ENCODE data around the gene RAB40B.

Gene RAB40B

DNA sequence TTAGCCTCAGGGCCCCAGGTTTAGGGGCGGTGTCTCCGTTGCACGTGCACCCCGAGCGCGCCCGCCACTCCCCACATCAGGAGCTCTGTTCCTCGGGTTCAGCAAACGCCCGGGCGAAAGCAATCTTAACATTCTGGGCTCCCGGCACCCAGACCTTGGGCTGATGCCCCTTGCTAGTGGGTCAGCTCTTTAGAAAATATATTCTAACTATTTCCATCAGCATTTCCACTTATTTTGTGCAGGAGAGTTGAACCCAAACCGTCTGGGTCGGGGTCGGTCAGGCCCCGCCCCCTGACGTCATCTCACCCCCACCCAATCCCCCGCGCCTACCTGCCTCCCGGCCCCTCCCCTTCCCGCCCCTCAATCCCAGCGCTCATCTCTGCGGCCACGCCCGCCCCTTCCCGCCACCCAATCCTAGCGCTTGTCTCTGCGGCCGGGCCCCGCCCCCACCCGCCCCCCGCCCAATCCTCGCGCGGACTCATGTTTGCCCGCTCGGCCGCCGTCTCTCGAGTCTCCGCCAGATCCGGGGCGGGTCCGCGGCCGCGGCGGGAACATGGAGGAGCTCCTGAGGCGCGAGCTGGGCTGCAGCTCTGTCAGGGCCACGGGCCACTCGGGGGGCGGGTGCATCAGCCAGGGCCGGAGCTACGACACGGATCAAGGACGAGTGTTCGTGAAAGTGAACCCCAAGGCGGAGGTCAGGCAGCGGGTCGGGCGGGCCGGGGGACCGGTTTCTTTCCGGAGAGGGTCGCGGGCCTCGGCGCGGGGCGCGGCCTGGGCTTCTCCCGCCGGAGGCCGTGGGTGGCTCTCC lies 17.9 kb upstream of the RAB40B start, which contains the start of gene FN3KRP:
FN3KRP (plus strand) TSS at position 504 of the 808 bp plus-strand sequence; CDS start at position 554, 50 bp downstream.
- DNase-seq, result peak; percentile 72 to 76

DNA sequence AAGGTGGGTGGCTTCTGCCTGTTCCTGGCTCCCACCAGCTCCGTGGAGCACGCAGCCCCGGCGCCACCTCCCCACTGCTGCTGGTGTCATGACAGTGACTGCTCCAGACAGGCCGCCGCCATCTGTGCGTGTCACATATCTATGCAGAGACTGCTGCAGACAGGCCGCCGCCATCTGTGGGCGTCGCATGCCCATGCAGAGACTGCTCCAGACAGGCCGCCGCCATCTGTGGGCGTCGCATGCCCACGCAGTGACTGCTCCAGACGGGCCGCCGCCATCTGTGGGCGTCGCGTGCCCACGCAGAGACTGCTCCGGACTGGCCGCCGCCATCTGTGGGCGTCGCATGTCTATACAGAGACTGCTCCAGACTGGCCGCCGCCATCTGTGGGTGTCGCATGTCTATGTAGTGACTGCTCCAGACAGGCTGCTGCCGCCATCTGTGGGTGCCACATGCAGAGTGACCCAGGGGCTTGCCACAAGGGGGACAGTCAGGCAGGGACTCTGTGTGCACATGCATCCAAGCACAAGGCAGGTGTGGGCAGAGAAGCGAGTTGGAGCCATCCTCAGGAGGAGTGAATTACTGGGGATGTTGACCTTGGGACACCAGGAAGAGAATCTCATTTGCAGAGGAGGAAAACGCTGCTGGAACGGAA lies 14.7 kb upstream of the RAB40B start:
- DNase-seq, result no peak

DNA sequence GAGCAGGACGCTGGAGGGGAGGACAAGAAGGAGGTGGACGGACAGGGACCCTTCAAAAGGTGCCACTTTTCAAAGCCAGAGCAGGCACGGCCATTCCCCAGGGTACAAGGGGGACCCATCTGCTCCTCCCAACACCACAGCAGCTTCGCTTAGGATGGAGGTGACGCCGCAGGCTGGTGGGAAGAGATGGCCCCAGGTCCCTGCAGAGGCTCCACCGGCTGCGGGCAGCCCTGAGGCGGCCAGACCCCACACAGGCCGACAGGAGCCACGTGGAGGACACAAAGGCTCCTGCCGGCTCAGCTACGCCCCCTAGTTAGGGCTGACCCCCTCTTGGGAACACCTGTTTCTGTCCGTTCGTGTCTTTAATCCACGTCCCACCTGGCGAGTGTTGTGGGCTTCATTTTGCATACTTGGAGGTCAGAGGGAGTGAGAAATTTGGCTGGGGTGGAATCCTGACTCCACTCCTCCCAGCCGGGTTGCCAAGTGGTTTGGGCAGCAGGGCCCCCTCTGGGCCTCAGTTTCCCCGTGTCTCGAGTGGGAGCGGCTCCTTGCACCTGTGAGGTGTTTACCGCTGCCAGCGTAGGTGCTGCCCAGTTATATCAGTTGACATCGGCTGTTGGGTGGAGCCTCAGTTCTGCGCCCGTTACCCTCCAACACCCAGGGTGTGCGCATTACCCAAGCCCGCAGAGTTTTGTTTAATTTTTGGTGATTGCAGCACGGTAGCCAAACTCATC lies 12.2 kb upstream of the RAB40B start:
- DNase-seq, result no peak

DNA sequence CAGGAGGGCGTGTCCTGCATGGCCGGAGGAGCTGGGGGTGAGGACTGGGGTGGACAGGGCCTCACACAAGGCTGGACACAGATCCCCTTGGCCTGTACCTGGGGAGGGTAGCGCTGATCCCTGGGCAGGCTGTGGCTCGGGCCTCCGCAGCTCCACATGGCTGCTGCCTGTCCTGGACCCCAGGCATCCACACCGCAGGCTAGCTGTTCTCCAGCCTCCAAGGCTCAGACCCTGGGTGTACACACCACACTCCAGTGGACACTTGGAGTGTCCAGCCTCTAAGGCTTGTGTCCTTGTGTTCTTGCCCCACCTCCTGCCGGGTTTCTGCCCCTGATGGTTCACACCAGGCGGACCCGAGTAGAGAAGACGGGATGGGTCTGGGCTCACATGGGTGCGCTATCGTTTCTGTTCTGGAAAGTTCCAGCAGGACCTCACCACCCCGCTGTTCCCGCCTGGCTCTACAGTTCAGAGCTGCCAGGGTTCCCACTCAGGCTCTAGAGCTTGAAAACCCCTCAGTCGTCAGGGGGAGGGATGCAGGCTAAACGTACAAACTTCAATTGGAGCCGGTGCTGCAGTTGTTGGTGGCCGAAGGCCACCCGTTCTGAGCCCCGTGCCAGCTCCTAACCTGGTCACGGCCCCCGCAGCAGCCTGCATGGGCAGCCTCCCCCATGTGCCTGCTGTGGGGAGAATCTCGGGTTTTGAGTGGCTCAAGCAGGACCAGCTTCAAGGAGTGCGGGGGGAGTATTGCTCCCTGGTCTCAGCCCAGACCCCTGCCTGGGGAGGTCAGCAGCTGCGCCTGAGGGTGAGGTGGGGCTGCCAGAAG lies 11.4 kb upstream of the RAB40B start:
- DNase-seq, result no peak

DNA sequence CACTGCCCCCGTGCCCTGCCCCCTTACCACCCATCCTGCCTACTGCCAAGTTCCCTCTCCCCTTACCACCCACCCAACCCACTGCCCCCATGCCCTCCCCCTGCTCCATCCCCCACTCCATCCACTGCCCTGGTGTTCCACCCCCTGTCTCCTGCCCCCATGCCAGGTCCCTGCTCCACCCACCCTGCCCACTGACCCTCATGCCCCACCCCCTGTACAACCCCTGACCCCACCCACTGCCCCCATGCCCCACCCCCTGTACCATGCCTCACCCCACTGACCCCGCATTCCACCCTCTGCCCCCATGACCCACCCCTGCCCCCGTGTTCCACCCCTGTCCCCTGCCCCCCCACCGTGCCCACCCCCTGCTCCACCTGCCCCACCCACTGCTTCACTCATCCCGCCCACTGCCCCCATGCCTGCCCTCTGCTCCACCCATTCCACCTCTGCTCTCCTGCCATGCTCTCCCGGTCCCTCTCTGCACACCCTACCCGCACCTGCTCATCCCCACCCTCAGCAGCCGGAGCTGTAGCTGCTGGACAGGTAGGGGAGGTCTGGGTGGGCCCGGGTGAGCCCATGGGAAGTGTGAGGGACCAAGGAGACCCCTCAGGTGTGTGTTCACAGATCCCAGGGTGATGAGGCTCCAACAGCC lies 10.7 kb upstream of the RAB40B start:
- no peak for DNase-seq

DNA sequence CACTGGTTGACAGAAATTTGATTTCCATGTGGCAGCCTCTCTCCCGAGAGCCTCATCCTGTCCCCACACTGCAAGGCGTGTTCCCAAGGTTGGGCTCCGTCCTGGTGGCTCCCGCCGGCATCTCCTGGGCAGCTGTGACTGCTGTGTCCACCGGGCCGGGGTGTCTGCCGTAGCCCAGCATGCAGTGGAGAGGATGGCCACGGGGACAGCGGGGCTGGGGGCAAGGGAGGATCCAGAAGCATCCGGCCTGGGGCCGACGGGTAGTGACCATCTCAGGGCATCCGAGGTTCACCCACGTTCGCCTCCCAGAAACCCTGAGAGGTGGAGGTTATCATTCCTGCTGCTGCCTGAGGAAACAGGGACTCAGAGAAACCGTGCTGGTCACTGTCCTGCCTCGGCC lies 7.3 kb upstream of the RAB40B start:
- DNase-seq, result no peak

DNA sequence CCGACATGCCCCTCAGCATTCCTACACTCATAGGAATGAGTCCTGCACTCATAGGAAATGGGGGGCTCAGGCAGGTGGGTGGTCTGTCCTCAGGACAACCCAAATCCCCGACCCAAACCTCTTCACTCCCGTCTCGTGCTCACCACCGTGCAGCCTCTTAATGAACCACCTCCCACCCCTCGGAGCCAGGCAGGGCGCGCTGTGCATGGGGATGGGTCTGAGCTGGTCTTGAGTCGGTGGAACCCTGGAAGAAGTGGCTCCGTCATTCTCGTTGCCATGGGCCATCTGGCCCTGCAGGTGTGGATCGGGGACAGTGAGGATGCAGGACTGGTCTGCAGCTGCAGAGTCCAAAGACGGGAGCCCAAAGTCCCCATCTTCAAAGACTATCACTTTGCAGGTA lies 6.4 kb upstream of the RAB40B start:
- no peak for DNase-seq

DNA sequence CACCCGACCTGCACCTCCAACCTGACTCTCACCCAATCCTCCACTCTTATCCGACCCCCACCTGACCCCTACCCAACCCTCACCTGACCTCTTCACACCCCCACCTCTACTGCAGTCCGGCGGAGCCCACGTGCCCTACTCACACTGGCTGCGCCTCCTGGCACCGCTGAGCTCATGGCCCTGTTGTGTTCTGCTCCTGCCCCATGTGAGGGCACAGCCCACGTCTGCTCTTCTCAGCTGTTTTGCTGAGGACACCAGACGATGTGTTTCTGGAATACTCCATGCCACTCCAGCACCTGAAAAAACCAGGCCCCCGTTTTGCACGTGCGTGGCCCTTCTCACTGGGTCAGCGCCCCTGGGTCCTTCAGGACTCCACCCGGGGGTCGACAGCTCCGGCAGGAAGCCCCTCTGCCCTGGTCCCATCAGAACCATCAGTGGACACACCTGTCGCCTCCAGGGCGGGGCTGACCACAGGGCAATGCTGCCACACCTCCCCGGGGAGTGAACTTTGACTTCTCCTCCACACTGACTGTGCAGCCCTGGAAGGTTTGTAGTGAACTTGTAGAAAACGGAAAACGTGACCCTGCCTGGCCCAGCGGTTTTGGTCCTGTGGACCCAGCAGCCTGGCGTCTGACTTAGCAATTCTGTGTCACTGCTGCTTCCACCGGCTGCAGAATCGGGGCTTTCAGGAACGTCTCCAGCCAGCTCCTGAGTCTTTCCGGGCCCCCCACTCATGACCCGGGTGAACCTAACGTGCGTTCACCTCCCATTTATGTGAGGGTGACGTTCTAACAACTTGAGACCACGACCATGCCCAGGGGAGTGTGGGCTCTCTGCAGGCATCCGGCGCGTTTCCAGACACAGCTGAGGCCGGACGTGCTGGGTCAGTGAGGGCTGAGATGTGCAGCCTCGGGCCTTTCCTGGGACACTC lies 5.7 kb upstream of the RAB40B start:
- DNase-seq, result no peak

DNA sequence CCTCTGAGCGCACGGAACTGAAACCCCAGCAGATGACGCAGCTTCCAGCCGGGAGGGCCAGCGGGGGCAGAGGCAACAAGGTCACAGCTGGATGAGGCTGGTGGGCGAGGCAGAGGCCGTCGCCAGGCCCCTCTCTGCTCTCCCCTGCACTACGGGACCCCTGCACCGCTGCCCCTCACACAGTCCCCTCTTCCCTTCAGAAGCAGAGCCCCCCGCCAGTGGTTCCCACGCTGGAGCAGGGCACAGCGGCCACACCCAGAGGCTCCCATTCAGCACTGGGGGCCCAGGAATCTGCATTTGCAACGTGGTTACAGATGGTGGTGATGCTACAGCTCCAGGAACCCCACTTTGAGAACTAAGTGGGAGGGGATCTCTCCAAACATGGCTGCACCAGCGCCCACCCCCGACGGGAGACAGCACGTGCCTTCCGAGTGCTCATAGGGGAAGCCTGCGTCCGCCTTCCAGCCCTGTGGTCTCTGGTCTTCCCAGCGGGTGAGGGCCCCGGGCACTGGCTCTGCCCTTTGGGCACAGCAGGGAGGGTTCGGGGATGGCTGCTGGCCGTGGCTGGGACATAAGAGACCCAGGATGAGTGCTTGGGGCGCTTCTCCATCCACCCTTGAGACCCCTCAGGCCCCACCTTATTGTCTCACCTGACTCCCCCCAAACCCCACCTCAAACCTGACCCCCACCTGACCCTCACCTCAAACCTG lies 4.7 kb upstream of the RAB40B start:
- no peak for DNase-seq

DNA sequence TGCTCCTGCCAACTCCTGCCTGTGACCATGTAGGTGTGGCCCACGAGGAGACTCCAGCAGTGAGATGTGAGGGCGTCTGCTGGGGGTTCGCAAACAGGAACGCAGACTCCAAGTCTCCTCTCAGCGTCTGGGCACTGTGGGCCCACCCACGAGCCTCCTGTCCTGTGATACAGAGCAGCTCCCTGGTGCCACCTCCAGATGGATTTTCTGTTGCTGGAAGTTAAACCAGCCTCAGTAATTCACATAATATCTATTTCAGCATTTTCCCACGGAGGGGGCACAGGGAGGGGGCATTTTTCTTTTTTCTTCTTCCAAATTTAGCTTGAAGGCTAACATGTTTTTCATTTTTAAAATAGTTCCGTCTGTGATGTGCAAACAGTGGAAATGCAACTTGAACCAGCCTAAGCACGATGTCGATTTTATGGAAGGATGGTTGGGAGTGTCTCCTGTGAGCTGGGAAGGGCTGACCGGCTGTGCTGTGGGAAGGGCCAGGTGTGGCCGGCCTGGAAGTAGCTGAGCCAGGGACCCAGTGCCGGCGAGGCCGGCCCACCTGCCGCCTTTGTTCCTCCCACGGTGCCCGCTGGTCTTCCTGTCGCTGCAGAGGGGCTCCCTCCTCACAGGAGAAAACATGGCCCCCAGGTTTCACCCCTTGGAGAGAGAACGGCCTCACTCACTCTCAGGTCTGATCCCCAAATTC lies 3.9 kb upstream of the RAB40B start:
- no peak for DNase-seq

DNA sequence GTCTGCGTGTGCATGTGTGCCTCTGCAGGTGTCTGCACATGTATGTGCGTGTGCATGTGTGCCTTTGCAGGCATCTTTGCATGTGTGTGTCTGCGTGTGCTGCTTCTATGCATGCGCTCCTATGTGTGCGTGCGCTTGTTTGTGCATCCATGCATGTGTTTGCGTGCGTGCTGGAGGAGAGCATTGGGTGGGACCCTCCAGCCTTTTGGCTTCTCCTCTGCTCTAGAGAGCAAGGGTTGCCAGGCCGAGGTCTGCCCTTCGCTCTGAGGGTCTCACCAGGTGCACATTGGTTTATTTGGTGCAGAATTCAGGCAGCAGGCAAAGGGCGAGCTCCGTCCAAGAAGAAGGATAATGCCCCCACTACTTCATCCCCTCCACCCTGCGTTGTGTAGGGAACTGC lies 1.1 kb upstream of the RAB40B start:
- DNase-seq, result no peak

DNA sequence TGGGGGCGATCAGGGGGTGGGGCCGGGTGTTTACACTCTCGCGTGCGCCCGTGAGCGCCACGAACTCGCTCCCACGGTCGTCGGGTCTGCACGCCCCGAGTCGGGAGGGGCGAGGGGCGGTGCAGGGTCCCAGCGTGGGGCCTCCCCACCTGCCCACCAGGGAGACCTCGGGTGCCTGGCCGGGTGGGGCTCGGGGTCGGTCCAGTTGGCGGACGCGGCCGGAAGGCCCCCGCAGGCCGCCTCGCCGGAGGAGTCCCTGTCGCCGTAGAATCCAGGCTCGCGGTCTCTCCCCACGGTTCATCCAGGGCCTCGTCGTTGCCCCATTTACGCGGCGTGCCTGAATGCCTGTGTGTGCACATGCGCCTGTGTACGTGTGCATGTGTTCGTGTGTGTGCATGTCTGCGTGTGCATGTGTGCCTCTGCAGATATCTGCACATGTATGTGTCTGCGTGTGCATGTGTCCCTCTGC lies 510 bp upstream of the RAB40B start:
- DNase-seq, result no peak

DNA sequence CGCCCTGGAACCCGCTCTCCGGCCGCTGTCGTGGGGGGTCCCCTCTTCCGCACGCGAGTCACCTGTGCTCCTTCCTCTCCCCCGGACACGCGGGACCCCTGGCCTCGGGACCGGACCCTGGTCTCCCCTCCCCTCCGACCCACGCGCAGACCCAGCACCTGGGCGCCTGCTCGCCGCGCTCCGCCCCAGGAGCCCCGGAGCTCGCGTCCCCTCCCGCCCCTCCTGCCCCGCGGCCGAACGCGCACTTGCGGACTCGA lies 762 bp downstream of the RAB40B start:
- no peak for DNase-seq

DNA sequence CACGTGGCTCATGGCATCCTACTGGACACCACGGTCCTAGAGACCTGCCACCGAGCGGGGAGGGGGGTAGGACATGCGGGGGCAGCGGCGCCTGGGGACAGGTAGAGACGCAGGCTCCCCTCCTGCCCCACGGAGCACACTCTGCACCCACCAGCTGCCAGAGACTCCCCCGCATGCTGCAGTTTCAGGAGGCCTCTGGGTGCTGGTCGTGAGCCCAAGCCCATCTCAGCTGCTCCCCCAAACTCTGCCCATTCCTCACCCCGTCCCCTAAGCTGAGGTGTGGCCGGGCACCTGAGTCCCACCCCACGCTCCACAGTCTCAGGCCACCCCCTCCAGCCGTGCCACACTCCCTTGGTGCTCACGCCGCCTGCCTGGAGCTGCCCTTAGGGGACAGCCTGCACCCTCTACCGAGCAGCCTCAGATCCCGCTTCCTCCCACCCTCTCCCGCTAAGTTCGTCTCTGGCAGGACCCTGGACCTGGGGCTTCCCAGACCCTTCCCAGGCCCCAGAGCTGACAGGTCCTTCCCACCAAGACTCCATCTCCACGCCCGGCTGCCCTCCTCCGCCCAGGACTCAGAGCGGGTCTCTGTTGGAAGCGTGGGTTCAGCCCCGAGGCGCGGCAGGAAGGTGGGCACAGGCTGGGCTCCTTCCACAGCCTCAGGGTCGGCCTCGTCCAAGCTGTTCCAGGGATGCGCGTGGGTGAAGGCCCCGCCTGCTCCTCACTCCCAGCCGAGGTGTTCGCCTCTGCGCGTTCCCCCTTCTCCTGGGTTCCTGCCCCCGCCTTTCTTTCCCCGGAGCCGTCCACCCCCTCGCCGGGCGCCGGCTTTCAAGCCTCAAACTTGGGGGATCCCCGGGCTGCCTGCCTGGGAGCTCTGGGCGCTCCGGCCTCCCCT lies 1.3 kb downstream of the RAB40B start:
- no peak for DNase-seq

DNA sequence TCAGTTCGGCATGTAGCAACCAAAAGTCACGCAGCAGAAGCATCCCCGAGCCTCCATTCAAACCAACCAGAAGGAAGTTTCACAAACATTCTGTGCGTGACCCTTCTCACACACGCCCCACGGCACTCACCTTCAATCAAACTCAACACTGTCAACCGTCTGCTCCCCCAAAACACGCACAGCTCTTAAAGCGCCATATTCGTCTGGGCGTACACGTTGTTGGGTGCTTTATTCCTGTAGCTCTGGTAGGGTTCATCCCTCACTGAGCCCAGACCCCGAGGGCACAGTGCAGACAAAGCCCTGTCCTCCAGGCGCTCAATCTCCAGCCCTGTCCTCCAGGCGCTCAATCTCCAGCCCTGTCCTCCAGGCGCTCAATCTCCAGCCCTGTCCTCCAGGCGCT lies 2.2 kb downstream of the RAB40B start:
- DNase-seq, result no peak

DNA sequence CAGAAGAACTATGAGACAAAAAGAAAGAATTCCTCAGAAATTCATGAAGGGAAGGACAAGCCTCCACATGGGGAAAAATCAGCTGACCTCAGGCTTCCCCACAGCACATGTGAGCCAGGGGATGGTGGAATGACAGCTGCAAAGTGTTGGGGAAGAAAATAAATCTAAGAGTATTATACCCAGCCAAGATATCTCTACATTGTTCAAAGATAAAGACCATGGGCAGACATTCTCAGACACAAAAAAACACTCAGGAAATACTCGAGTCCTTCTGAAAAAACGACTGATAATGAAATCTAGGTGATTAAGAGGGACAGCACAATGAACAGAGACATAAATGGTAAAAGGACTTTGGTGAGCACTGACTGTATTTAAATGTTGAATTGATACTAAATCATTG lies 3.9 kb downstream of the RAB40B start:
- no peak for DNase-seq

DNA sequence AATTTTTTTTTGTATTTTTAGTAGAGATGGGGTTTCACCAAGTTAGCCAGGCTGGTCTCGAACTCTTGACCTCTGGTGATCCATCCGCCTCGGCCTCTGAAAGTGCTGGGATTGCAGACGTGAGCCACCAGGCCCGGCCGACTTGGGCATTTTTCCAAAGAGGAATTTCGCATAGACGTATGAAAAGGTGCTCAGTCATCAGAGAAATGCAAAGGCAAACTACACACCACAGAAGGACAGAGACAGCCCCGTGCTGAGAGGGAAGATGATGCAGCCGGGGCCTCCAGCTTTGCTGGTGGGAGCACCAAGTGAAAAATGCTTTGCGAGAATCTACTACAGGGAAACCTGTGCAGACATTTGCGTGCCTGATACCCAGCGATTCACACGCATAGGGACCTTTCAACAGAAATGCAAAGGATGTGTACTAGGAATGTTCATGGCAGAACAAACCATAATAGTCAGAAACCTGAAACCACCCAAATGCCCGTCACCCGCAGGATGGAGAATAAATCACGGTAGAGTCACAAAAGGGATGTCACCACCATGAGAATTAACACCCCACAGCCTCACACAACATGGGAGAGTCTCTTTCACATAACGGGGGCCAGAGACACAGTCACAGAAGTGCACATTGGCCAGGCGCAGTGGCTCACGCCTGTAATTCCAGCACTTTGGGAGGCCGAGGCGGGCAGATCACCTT lies 5.2 kb downstream of the RAB40B start:
- no peak for DNase-seq

DNA sequence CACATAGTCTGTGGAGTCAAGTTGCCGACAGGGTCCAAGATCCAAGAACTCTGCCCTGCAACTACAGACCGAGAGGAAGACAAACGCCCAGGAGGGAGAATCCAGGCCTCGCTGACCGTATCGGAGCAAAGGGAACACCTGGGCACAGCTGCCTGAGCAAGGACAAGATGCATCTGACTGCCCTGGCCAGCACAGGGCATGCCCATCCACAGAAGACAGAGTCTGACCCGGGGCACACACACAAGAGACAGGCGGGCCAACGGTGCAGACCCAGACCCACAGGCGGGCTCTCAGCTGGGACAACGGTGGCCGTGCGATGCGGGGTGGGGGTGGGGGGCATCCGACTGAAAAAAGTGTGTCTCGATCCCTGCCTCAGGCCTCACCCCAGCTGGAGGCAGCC lies 6.2 kb downstream of the RAB40B start:
- no peak for DNase-seq

Measured in activated CD4-positive, alpha-beta T cell treated with anti-CD3 and anti-CD28 coated beads, Interleukin-2, amount 50 U/mL, for 4 hours (primary cell).